ENCODE data around the gene NCF2. TPM values are rescaled to one million over a fixed set of nuclear protein-coding genes. Genes with fewer than 3 reads are reported as not detected.

Gene NCF2
- total RNA-seq, 1 donor from 2014 or later = 4.5 TPM

DNA sequence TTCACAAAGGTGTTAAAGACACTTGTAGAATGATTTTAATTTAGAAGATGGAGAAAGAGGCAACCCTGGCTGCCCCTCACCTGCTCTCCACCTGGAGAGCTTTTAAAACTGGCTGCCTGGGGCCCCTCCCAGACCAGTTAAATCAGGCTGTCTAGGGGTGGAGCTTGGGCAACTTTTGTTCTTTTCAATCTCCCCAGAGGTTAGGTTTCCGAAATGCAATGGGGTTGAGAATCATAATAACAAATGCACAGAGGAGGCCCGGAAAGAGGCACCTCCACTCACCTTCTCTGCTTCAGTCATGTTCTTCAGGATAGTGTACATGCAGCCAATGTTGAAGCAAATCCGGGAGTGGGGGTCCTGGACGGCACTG, 400 bp downstream of the NCF2 start:
- intact Hi-C loops (cut with DNase I) = no loop called here
- DNase-seq (ENCODE audit: low spot score) = no peak

DNA sequence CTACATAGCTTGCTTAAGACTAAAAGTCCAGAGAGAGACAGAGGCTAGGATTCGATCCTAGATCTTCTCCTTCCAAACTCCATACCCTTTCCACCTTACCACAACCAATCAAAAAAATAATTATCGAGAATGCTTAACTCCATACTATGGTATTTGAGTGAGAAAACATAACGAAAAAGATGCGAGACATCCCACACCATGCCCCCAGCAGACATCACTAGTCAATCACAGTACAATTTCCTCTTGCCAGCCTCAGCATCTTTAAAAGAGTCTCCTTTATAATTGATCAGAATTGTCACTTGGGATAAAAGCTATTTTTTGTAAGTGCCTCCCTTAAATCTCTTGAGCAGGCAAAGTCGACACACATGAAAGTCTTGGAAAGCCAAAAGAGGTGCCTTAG, 875 bp downstream of the NCF2 start:
- intact Hi-C loops (cut with DNase I) = no loop called here

DNA sequence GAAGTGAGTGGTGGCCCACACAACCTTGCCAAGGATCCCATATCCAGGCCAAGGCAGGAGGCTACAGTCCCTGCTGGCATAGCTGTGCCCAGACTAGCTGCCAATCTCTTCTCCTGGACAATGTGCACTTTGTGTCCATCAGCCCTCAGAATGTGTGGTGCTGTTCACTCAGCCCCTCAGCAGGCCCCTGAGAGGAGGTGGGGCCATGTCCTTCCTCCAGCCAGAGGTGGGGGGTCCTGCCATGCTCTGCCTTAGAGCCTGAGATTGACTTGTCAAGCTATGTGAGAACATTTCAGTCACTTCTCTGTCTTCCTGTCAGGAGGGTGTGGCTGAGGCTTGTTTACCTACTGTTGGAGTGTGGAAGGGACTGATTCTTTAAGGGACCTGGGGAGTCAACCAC, 1.4 kb downstream of the NCF2 start:
- DNase-seq (ENCODE audit: low spot score) = no peak
- intact Hi-C loops (cut with DNase I) = no loop called here

More for the DNA sequence above, 875 bp downstream of the NCF2 start:
- DNase-seq (ENCODE audit: low spot score) = no peak

DNA sequence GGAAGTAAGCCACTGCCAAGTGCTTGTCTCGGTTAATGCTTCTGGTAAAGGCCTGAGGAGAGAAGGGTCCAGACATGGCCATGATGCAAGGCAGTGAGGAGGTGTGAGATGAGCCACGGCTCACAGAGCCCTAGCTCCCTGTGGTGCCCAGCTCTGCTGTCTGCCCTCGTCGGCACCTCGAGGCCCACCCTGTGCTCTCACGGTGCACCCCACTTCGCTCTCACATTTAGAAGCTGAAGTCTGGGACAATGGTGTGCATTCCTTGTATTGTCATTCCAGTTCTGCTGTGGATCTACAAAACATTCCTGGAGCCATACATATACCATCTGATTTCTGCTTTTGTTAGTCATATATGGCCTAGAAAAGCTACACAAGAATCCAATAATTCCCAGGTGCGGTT, 3.3 kb downstream of the NCF2 start:
- intact Hi-C loops (cut with DNase I) = no loop called here
- DNase-seq (ENCODE audit: low spot score) = no peak

DNA sequence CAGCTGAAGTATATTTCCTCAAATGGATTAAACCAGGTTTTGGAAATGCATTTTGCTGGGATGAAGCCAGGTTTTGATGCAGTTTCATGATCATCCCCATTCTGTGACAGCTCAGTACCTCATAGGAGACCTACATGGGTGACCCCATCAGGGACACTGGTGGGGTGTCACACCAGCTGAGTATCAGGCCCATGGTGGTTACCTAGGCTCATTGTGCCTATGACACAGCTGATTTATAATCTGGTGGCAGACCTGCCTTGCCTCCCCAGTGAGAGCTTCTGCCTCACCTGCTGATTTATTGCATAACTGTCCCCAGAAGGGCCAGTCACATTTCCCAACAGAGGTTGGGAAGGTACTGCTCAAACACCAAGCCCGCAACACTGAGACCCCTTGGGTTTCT, 3.8 kb downstream of the NCF2 start:
- DNase-seq (ENCODE audit: low spot score) = no peak
- intact Hi-C loops (cut with DNase I) = no loop called here

DNA sequence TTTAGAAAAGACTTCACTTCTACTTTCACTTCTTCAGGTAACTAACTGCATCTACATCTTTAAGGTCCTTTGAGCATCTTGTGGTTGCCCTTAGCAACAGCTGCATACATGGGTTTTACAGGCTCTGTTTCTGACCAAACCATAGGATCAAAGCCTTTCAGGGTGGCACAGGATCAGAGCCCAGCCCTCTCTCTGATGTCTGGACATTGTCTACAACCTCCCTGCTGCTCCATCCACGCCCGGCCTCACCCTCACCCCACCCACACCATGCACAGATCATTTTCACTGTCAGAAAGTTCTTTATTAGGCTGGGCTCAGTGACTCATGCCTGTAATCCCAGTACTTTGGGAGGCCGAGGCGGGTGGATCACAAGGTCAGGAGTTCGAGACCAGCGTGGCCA, 5.2 kb downstream of the NCF2 start:
- intact Hi-C loops (cut with DNase I) = no loop called here
- no peak for DNase-seq (ENCODE audit: low spot score)

DNA sequence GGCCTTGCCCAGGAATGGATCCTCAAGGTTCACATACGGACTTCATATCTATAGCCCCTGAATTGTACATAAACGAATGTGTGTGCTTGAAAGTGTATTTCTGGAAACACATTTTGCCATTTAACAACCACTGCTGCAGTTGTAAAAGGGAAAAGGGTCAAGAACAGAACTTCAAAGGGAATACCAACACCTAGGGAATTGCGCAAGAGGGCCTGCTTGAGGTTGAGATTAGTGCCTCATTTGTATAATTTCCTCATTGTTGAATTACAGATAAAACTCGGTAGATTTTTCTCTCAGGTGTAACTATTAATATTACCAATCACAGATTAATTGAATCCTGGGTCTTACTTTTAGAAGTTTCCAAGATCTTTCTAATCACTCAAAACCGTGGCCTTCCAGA, 6.1 kb downstream of the NCF2 start:
- DNase-seq (ENCODE audit: low spot score) = no peak
- intact Hi-C loops (cut with DNase I) = no loop called here

DNA sequence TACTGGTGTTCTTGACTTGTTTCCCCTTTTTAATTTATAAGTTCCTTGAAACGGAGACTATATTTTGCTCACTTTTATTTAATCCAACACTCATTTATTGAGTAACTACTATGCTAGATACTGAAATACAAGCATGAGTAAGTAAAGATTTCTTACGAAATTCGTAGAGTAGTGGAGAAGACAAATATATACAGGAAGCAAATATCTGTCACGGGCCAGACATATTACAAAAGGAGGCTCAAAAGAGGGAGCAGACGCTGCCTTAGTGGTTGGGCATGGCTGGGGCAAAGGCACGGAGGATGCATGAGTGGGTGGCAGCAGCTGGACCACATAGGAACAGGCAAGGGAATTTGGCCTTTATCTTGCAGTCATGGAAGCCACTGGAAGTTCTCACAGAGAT, 6.8 kb downstream of the NCF2 start:
- intact Hi-C loops (cut with DNase I) = no loop called here
- no peak for DNase-seq (ENCODE audit: low spot score)

DNA sequence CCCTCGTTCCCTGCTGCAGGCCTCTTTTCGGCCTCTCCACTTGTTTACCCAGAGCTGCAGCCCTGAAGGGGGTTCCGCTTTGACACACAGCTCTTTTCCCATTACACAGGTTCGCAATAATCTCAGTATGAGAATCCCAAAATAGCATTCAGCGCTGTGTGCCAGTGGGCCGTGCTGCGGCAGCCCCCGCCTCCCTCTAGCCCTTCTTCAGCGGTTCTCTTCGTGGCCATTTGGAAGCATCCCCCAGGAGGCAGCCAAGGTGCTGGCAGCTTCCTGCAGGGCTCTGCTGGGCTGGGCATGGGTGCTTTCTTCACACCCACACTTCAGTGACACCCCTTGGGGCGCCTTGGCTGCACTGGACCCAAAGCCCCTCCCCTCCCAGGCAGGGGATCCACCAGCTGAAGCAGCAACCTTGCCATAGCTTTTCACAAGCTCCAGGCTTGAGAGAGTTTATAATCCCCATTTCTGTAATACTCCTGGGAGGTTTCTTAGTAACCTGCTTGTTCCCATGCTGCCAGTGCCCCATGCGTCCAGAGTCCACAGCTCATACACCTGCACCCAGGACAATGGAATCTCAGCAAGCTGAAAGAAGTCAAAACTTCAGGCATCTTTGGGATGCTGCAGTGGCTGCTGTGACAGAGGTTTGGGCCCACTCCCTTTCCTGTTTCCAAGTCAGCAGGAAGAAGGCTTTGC, 8.1 kb downstream of the NCF2 start:
- no peak for DNase-seq (ENCODE audit: low spot score)
- intact Hi-C loops (cut with DNase I) = no loop called here

DNA sequence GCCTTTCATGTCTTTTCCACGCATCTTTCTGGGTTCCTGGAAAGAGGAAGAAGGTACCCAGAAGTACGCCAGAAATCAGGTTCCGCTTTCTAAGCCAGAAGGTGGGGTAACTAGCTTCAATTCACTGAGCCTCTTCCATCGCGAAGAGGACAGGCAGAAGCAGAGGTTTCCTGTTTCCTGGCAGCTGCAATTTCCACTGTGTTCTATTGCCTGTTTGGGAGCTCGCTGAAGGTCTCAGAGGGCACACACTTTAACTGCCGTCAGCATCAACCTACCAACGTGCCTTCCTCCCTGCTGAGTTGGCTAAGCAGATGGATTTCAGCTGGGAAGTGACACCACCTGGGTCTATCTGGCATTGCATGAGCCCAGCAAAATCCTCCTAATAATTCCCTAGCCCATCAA, 10.0 kb downstream of the NCF2 start:
- no peak for DNase-seq (ENCODE audit: low spot score)

GRCh38 chr1:183578856-183579255, 11.4 kb downstream of the NCF2 start:
- intact Hi-C loops (cut with DNase I) = no loop called here
- no peak for DNase-seq (ENCODE audit: low spot score)

More for the DNA sequence above, 10.0 kb downstream of the NCF2 start:
- intact Hi-C loops (cut with DNase I) = no loop called here

DNA sequence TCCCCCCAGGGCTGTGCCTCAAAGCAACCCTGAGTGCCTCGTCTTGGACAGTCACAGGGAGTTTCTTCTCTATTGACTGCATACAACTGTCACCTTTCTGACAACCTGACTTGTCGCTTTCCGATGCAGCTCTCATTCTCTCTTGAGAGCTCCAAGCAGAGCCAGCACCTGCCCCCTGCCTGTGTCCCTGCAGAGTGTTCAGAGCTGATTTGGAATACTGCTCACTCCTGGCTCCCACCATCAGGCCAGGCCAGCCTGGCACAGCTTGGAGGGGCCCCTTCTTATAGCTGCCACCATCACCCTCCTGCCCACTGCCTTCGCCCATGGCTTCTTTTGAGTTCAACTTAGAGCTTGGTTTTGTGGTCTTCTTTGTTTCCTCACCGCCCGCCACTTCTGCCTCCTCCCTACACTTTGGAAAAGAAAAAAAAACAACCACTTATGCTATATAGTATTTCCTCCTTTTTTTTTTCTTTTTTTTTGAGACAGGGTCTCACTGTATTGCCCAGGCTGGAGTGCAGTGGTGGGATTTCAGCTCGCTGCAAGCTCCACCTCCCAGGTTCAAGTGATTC, 12.3 kb downstream of the NCF2 start:
- intact Hi-C loops (cut with DNase I) = no loop called here

GRCh38 chr1:183576537-183576936, 13.7 kb downstream of the NCF2 start:
- DNase-seq (ENCODE audit: low spot score) = no peak
- intact Hi-C loops (cut with DNase I) = no loop called here

More for the DNA sequence above, 12.3 kb downstream of the NCF2 start:
- no peak for DNase-seq (ENCODE audit: low spot score)

DNA sequence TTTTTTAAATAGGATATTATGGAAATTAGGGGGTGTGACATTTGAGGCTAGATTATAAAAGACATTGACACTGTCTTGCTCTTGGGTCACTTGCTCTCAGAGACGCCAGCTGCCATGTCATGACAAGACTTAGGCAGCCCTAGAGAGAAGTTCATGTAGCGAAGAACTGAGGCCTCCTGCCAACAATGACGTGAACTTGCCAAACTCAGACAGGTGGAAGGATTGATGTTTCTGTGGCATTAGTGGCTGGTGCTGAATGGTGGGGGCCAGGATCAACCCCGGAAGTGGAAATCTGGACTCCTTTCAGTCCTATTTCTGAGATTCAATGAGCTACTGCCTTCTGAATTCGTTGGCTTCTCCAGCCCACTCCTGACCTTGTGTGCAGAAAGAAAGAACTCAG, 14.7 kb downstream of the NCF2 start:
- no peak for DNase-seq (ENCODE audit: low spot score)
- intact Hi-C loops (cut with DNase I) = no loop called here

- intact Hi-C loops (cut with DNase I) = no loop called here
- no peak for DNase-seq (ENCODE audit: low spot score)
These were observed 17.5 kb downstream of the NCF2 start for GRCh38 chr1:183572721-183573120.

DNA sequence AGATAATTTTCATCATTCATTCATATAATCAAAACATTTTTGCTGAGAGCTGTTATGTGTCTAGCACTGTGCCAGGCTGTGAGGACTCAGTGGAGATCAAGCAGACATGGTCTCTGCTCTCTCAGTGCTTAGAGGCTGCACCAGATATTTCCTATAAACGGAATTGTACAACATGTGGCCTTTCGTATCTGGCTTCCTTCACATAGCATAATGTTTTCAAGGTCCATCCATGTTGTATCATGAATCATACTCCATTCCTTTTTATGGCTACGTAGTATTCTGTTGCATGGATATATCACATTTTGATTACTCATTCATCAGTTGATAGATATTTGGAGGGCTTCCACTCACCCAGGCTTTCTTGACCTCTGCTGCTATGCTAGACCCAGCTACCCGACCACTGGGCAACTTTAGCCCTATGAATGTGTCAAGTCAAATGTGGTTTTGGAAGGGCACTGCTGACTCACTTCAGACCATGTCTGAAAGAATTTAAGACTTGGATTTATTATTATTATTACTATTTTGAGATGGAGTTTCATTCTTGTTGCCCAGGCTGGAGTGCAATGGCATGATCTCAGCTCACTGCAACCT, 18.5 kb downstream of the NCF2 start:
- DNase-seq (ENCODE audit: low spot score) = no peak
- intact Hi-C loops (cut with DNase I) = no loop called here

DNA sequence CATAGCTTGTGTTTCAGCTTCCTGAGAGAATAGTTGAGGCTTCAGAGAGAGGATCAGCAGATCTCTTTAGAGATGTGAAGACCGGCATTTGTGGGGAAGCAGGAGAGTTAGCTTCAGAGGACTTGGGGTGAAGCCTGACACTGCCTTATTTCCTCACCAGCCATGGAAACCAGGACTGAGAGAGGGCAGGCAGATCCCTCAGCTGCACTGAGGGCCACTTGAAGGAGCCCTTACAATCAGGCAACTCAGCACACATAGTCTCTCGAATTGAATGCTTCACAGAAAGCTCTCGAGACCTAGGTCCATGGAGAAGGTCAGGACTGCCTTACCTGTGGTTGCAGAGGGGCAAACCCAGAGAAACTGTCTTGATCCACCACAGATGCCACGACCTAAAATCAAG, 19.8 kb downstream of the NCF2 start:
- no peak for DNase-seq (ENCODE audit: low spot score)
- intact Hi-C loops (cut with DNase I) = no loop called here

GRCh38 chr1:183569801-183570200, 20.5 kb downstream of the NCF2 start:
- no peak for DNase-seq (ENCODE audit: low spot score)
- intact Hi-C loops (cut with DNase I) = no loop called here

- intact Hi-C loops (cut with DNase I) = no loop called here
- no peak for DNase-seq (ENCODE audit: low spot score)
These were observed 21.1 kb downstream of the NCF2 start for GRCh38 chr1:183569141-183569540.

DNA sequence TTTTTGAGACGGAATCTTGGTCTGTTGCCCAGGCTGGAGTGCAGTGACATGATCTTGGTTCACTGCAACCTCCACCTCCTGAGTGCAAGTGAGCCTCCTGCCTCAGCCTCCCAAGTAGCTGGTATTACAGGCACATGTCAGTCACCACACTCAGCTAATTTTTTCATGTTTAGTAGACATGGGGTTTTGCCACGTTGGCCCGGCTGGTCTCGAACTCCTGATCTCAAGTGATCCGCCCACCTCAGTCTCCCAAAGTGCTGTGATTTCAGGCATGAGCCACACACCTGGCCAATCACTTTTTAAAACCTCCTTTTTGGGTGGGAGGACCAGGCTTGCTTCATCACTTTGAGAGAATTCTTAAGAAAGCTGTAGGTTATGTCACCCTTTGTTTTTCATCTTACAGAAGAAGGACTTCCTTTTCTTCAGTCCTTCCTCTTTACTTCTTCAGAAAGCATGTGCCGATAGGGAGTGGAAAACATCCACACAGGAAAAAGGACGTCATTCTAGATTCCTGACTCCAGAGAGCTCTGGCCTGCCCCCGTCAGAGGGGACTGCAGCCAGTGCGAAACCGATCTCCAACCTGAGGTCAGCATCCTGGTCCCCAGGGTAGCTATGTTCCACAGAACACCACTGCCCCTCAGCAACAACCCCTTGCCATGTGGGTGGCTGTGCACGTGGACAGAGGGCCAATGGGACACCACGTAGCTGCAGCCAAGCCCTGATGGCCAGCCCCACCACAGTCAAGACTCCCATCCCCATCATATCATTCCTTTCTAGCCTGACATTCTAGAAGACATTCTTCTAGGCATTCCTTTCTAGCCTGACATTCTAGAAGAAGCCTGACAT, 21.9 kb downstream of the NCF2 start:
- DNase-seq (ENCODE audit: low spot score) = no peak
- intact Hi-C loops (cut with DNase I) = no loop called here

GRCh38 chr1:183567584-183567983, 22.7 kb downstream of the NCF2 start:
- peak; percentile 94 for DNase-seq (ENCODE audit: low spot score)
- intact Hi-C loops (cut with DNase I) = no loop called here
